Measurements from ENCODE around the gene ZNF438.

Gene ZNF438

DNA sequence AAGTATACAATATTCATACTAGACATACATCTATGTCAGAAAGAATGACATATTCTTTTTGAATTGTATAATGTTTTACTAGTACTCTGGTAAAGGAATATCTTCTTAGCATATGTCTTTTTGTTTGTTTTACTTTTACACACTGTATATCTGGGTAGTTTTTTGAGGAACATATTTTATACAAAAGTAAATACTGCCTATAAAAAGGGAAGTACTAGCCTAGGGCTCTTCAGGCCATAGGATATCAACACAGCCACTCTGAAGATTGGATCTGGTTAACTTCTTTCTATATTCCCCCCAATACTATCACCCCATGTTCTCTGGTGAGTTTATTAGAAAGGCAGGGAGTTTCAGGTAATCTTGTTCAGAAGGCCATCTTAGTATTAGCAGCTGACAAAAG lies 134.6 kb downstream of the ZNF438 start:
- no peak overlapping the region for H3K4me3 ChIP-seq (ENCODE audit: low read depth, low read length)
- TF ChIP-seq, protein P1, sequence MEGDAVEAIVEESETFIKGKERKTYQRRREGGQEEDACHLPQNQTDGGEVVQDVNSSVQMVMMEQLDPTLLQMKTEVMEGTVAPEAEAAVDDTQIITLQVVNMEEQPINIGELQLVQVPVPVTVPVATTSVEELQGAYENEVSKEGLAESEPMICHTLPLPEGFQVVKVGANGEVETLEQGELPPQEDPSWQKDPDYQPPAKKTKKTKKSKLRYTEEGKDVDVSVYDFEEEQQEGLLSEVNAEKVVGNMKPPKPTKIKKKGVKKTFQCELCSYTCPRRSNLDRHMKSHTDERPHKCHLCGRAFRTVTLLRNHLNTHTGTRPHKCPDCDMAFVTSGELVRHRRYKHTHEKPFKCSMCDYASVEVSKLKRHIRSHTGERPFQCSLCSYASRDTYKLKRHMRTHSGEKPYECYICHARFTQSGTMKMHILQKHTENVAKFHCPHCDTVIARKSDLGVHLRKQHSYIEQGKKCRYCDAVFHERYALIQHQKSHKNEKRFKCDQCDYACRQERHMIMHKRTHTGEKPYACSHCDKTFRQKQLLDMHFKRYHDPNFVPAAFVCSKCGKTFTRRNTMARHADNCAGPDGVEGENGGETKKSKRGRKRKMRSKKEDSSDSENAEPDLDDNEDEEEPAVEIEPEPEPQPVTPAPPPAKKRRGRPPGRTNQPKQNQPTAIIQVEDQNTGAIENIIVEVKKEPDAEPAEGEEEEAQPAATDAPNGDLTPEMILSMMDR (IDR thresholded peaks at IDR 0.05; ENCODE audit: low read depth, low read length), result no peak
- TF ChIP-seq, protein P2, sequence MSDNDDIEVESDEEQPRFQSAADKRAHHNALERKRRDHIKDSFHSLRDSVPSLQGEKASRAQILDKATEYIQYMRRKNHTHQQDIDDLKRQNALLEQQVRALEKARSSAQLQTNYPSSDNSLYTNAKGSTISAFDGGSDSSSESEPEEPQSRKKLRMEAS (IDR thresholded peaks at IDR 0.05; ENCODE audit: low read depth, low read length), result no peak
- TF ChIP-seq MYC (IDR thresholded peaks at IDR 0.05; ENCODE audit: low read depth, low read length) (no peak), POLR2A (IDR thresholded peaks at IDR 0.05; ENCODE audit: extremely low read depth, insufficient read length) (no peak)
- no peak for DNase-seq (ENCODE audit: low read depth)

DNA sequence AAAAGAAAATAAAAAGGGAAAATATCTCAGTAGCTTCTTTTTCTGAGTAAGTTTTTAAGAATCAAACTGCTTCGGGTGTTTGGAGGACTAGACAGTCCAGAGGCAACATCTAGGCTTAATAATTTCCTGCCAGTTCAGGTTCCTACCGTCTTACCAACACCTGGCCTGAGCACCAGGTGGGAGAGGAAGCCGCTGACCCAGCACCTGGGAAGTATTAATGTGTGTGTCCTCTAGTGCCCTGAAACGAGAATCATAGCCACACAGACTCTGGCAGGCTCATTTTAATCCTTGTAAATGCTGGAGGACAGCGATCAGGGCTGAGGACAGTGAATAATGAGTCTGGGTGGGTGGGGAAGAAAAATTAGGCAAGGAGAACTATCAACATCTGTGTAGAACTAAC lies 137.4 kb downstream of the ZNF438 start:
- TF ChIP-seq POLR2A (IDR thresholded peaks at IDR 0.05; ENCODE audit: extremely low read depth, insufficient read length), result no peak
- no peak for TF ChIP-seq MYC (IDR thresholded peaks at IDR 0.05; ENCODE audit: low read depth, low read length)
- TF ChIP-seq, protein P1 (IDR thresholded peaks at IDR 0.05; ENCODE audit: low read depth, low read length), result no peak
- TF ChIP-seq, protein P2 (IDR thresholded peaks at IDR 0.05; ENCODE audit: low read depth, low read length), result no peak
- no peak for DNase-seq (ENCODE audit: low read depth)
- H3K4me3 ChIP-seq (ENCODE audit: low read depth, low read length), result no peak overlapping the region

DNA sequence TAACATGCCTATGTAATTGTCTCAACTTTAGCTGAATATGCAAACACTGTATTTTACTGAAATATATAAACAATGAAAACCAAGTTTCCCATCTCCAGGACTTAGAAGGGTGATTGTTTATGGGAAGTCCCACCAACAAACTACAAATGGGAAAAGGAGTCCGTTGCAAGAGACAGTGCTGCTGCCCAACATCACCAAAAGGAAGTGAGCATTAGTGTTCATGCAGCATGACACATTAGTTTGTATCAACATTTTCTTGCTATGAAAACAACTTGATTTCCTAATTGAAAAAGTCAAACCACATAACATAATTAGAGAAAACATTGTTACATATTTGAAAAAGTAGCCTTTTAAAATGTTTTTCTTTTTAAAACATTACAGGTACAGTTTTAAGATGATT lies 138.5 kb downstream of the ZNF438 start:
- no peak overlapping the region for H3K4me3 ChIP-seq (ENCODE audit: low read depth, low read length)
- DNase-seq (ENCODE audit: low read depth), result peak; percentile 7
- TF ChIP-seq MYC (IDR thresholded peaks at IDR 0.05; ENCODE audit: low read depth, low read length) (no peak), POLR2A (IDR thresholded peaks at IDR 0.05; ENCODE audit: extremely low read depth, insufficient read length) (no peak)
- TF ChIP-seq, protein P1 (IDR thresholded peaks at IDR 0.05; ENCODE audit: low read depth, low read length), result no peak
- TF ChIP-seq, protein P2 (IDR thresholded peaks at IDR 0.05; ENCODE audit: low read depth, low read length), result no peak

DNA sequence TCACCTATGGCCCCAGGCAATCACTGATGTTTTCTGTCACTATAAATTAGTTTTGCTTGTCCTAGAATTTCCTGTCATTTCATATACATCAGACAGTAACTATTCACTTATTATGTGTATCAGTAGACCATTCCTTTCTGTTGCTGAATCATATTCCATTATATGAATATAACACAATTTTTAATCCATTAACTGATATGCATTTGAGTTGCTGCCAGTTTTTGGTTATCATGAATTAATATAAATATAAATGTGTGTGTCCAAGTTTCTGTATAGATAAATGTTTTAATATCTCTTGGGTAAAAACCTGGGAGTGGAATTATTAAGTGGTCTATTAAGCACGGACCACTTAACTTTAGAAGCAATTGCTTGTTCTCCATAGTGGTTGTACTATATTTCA lies 143.8 kb downstream of the ZNF438 start:
- no peak for DNase-seq (ENCODE audit: low read depth)
- TF ChIP-seq, protein P1 (IDR thresholded peaks at IDR 0.05; ENCODE audit: low read depth, low read length), result no peak
- TF ChIP-seq MYC (IDR thresholded peaks at IDR 0.05; ENCODE audit: low read depth, low read length) (no peak), POLR2A (IDR thresholded peaks at IDR 0.05; ENCODE audit: extremely low read depth, insufficient read length) (no peak)
- TF ChIP-seq, protein P2 (IDR thresholded peaks at IDR 0.05; ENCODE audit: low read depth, low read length), result no peak
- no peak overlapping the region for H3K4me3 ChIP-seq (ENCODE audit: low read depth, low read length)

DNA sequence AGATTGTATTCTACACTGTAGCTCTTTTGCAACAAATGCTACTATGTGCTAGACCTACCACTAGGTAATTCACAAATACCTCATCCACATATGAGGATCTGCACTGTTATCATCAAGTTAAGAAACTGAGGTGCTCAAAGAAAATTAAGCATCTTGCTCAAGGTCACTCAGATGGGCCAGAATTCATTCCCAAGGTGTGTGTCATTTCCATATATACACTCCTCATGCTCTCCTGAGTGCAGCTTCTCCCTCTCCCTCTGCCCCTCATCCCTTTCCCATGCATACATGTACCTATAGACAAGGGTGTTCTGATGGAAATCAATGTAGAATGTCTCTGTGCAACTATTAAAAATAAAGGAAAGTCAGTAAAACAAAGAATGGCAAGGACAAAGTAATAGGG lies 146.2 kb downstream of the ZNF438 start:
- H3K4me3 ChIP-seq (ENCODE audit: low read depth, low read length), result no peak overlapping the region
- TF ChIP-seq MYC (IDR thresholded peaks at IDR 0.05; ENCODE audit: low read depth, low read length) (no peak), POLR2A (IDR thresholded peaks at IDR 0.05; ENCODE audit: extremely low read depth, insufficient read length) (no peak)
- TF ChIP-seq, protein P1 (IDR thresholded peaks at IDR 0.05; ENCODE audit: low read depth, low read length), result no peak
- TF ChIP-seq, protein P2 (IDR thresholded peaks at IDR 0.05; ENCODE audit: low read depth, low read length), result no peak
- no peak for DNase-seq (ENCODE audit: low read depth)

DNA sequence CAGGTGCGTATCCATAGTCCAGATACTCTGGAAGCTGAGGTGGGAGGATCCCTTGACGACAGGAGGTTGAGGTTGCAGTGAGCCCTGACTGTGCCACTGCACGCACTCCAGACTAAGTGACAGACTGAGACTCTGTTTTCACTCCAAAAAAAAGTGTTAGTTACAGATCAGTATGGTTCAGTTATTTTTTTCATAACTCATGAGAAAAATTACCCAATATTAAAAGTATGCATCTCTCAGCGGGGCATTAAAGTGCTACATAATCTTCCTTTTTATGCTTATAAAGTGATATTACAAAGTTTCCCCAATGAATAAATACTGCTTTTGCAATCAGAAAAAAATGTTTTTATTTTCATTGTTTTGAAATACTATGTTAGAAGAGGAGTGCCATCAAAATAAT lies 147.9 kb downstream of the ZNF438 start:
- DNase-seq (ENCODE audit: low read depth), result no peak
- TF ChIP-seq, protein P2 (IDR thresholded peaks at IDR 0.05; ENCODE audit: low read depth, low read length), result no peak
- TF ChIP-seq MYC (IDR thresholded peaks at IDR 0.05; ENCODE audit: low read depth, low read length), result no peak
- no peak for TF ChIP-seq POLR2A (IDR thresholded peaks at IDR 0.05; ENCODE audit: extremely low read depth, insufficient read length)
- TF ChIP-seq, protein P1 (IDR thresholded peaks at IDR 0.05; ENCODE audit: low read depth, low read length), result no peak
- no peak overlapping the region for H3K4me3 ChIP-seq (ENCODE audit: low read depth, low read length)

Data from NB4 (cell line).